ENCODE data around the gene FBXL14. TPM values are rescaled to one million over a fixed set of nuclear protein-coding genes. Genes with fewer than 3 reads are reported as not detected.

The FBXL14 gene
- total and polyA plus RNA-seq, 10 donors = 1.9 to 21.4 (median 18.7) TPM

- intact Hi-C loops (cut with DNase I; ENCODE audit: low total_unique reads) = no loop called here
Measured at GRCh38 chr12:1517007-1517406, 77.4 kb downstream of the FBXL14 start.

More at GRCh38 chr12:1517007-1517406, 77.4 kb downstream of the FBXL14 start:
- TF ChIP-seq CTCF (IDR thresholded peaks at IDR 0.05 in 8 of 11, conservative IDR thresholded peaks at IDR 0.05 in 3 of 11) = peak in 3 of 11 experiments; percentile 24 to 39 (median 34)
- no peak for TF ChIP-seq POLR2A (IDR thresholded peaks at IDR 0.05)
- Histone ChIP-seq H3K9me3 (peaks cover 0 to 17% (median 9%) of the 10 kb centered on the region in 8 donors), H3K36me3 (no peaks in the 10 kb centered on the region), H3K4me3 (no peak overlapping the region), H3K27me3 (replicated peaks in 1 of 7) (peaks cover 0 to 34% (median 0%) of the 10 kb centered on the region in 7 donors), H3K27ac (no peak overlapping the region), H3K4me1 (no peaks in the 10 kb centered on the region)
- 35 to 52% (median 42%) methylated on average over 2 of the region's 2 CpGs for WGBS, 5 donors
- no peak for DNase-seq

Other genes with a start within 250 kb of the FBXL14 start
- gene WNT5B, start 34.6 kb upstream of the FBXL14 start, total RNA-seq = 1 to 10 TPM; 3.9 to 8.7 (median 5.0) TPM
- gene WNT5B, start 34.6 kb upstream of the FBXL14 start, polyA plus RNA-seq = 1 to 10 TPM; 1.1 to 1.8 (median 1.7) TPM
- 10 to 100 TPM; 34.8 to 43.7 (median 39.9) TPM for gene ADIPOR2, start 96.5 kb upstream of the FBXL14 start, total RNA-seq
- gene ADIPOR2, start 96.5 kb upstream of the FBXL14 start, polyA plus RNA-seq = 10 to 100 TPM; 12.9 to 19.5 (median 15.7) TPM
- under 1 TPM in 1 of 7 donors, not detected in 6; 0.12 TPM for gene LRTM2, start 226.0 kb upstream of the FBXL14 start, total RNA-seq
- not detected for gene LRTM2, start 226.0 kb upstream of the FBXL14 start, polyA plus RNA-seq